HepG2 (cell line): ENCODE data around the gene FUT6. TPM values are rescaled to one million over a fixed set of nuclear protein-coding genes. Genes with fewer than 3 reads are reported as not detected.
"Not testable (repeated sequence)": the region's sequence is repeated elsewhere in the genome, so short reads cannot be mapped to it uniquely, and the experiment has no call there.

Source experiments
- ATAC-seq: fragments of 200-7000 bp; cut with Tn5 transposase; 3 replicates; pipeline ENCODE4 v1.9.1; 2020; ENCODE audit warnings: mild to moderate bottlenecking, moderate library complexity
- BruUV-seq: library from RNA; stranded (reverse); fragments of 400-500 nt; replicated peaks from 2 replicates; lab custom pipeline; 2021; lab: Mats Ljungman, UMichigan
- CTCF ChIA-PET: fragments of 300-600 bp; formaldehyde crosslinking; extraction: SDS; loops from one replicate; lab custom pipeline; 2021; ENCODE audit warnings: low total read pairs, inconsistent platforms, low intra/inter-chr PET ratio; lab: Yijun Ruan, JAX
- POLR2A ChIA-PET: fragments of 350-600 bp; sonication (Branson Sonifier 250); formaldehyde crosslinking; loops from one replicate; lab custom pipeline; 2020; ENCODE audit warnings: antibody characterized with exemption, inconsistent platforms; lab: Yijun Ruan, JAX
- DNase-seq: peaks from one replicate; pipeline ENCODE4 v3.0.0-alpha.2; 2015; ENCODE audit warnings: low spot score
- FAIRE-seq: peaks from 3 replicates; lab custom pipeline; 2011; peaks lifted over from hg19 to GRCh38; lab: Jason Lieb, UNC
- H2AFZ ChIP-seq: one replicate; pipeline ENCODE4 v1.6.1; 2011; ENCODE audit warnings: low read length, inconsistent platforms
- H3K27ac ChIP-seq: fragments of 300-600 bp; 3 replicates; pipeline ENCODE4 v1.8.0; 2011; ENCODE audit warnings: mixed run types, mild to moderate bottlenecking, mixed read lengths, low read length, inconsistent platforms; ENCODE audit not compliant: insufficient read depth; ENCODE audit errors: extremely low read length
- H3K27me3 ChIP-seq, 2 experiments: fragments of 200-600 bp in 1 of 2; 2 replicates in 1 of 2; 3 replicates in 1 of 2; pipeline versions ENCODE4 v1.6.0 to v1.8.0; 2011; ENCODE audit warnings: low read length in 2 of 2, mild to moderate bottlenecking in 2 of 2, moderate library complexity in 2 of 2, inconsistent platforms in 1 of 2; ENCODE audit not compliant: insufficient read depth in 2 of 2, control insufficient read depth in 1 of 2
- H3K36me3 ChIP-seq, 2 experiments: fragments of 200-600 bp in 1 of 2; replicated peaks in 1 of 2; 2 replicates in 1 of 2; 3 replicates in 1 of 2; pipeline versions ENCODE4 v1.5.1 to v1.8.0; 2011; ENCODE audit warnings: low read length in 2 of 2, inconsistent platforms in 1 of 2; ENCODE audit not compliant: insufficient read depth in 2 of 2, control insufficient read depth in 1 of 2
- H3K4me1 ChIP-seq: 2 replicates; pipeline ENCODE4 v1.5.1; 2012; ENCODE audit warnings: low read length, inconsistent platforms; ENCODE audit not compliant: insufficient read depth
- H3K4me2 ChIP-seq: 2 replicates; pipeline ENCODE4 v1.6.0; 2011; ENCODE audit warnings: low read depth, low read length, inconsistent platforms
- H3K4me3 ChIP-seq, 3 experiments: fragments of 200-600 bp in 1 of 3; sonication (generic), shearing (Covaris generic) in 1 of 3; replicated peaks in 1 of 3; 2 replicates each; pipeline ENCODE4 v1.5.1; 2011 to 2016; ENCODE audit warnings: low read length in 3 of 3, inconsistent platforms in 2 of 3, low read depth in 2 of 3, mild to moderate bottlenecking in 2 of 3, control low read depth in 1 of 3, mixed read lengths in 1 of 3; ENCODE audit not compliant: insufficient read depth in 1 of 3
- H3K79me2 ChIP-seq: one replicate; pipeline ENCODE4 v1.6.1; 2011; ENCODE audit warnings: low read length, inconsistent platforms; ENCODE audit not compliant: insufficient read depth
- H3K9ac ChIP-seq: 2 replicates; pipeline ENCODE4 v1.6.0; 2011; ENCODE audit warnings: mild to moderate bottlenecking, low read depth, low read length, inconsistent platforms; ENCODE audit not compliant: insufficient read depth
- H3K9me3 ChIP-seq: 2 replicates; pipeline ENCODE4 v1.5.1; 2012; ENCODE audit warnings: mild to moderate bottlenecking, low read length
- H4K20me1 ChIP-seq: 2 replicates; pipeline ENCODE4 v1.6.0; 2011; ENCODE audit warnings: inconsistent platforms, mild to moderate bottlenecking, low read length, moderate library complexity; ENCODE audit not compliant: insufficient read depth
- ARID5B ChIP-seq: IDR thresholded peaks from 2 replicates; pipeline ENCODE4 v1.4.0; 2020; ENCODE audit warnings: mild to moderate bottlenecking, missing genetic modification reagents
- GATAD2A ChIP-seq: IDR thresholded peaks from 2 replicates; pipeline ENCODE4 v1.6.1; 2016
- KDM5A ChIP-seq: fragments of 200-600 bp; sonication (generic); IDR thresholded peaks from 2 replicates; pipeline ENCODE4 v1.7.0; 2018; ENCODE audit warnings: antibody characterized with exemption, mild to moderate bottlenecking, low read length, borderline replicate concordance
- ZBTB3 ChIP-seq: sonication (generic); formaldehyde crosslinking; IDR thresholded peaks from 2 replicates; pipeline ENCODE4 v1.4.0; 2020; ENCODE audit warnings: low read depth, mild to moderate bottlenecking, moderate library complexity, missing genetic modification reagents, borderline replicate concordance
- ZNF121 ChIP-seq: sonication (generic); formaldehyde crosslinking; IDR thresholded peaks from 2 replicates; pipeline ENCODE4 v1.5.0; 2020; ENCODE audit warnings: mild to moderate bottlenecking, missing genetic modification reagents
- ZNF207 ChIP-seq: fragments of 450-650 bp; IDR thresholded peaks from 2 replicates; pipeline ENCODE4 v1.6.1; 2016; ENCODE audit warnings: antibody characterized with exemption, borderline replicate concordance
- ZNF264 ChIP-seq: sonication (generic); formaldehyde crosslinking; IDR thresholded peaks from 2 replicates; pipeline ENCODE4 v1.4.0; 2020; ENCODE audit warnings: missing genetic modification reagents
- WGBS: methylation state at CpG from one replicate; pipeline ENCODE4 v1.1.6; 2017; ENCODE audit warnings: low lambda C conversion rate; 5-methylcytosine and 5-hydroxymethylcytosine counted together
- in situ Hi-C: cut with HindIII; loops from 2 replicates; pipeline ENCODE4 v1.10.0; 2017; ENCODE audit warnings: low pct_unique_long_range_greater_than_20kb; ENCODE audit not compliant: extremely low pct_ligation_motif_present
- intact Hi-C: fragments of 100-400 bp; cut with micrococcal nuclease; formaldehyde crosslinking; loops from one replicate; pipeline ENCODE4 v1.10.0; 2022; ENCODE audit not compliant: unreplicated experiment
- polyA plus RNA-seq, 8 experiments: library from polyadenylated mRNA; depleted of rRNA in 3 of 8; stranded (reverse) in 7 of 8; unstranded in 1 of 8; fragments of >200 nt; fragmentation: Illumina TruSeq in 4 of 8; extraction: Trizol in 4 of 8; gene quantifications; 2 replicates each; pipeline versions ENCODE4 v1.2.1 to v1.2.3, GENCODE V29; 2011 to 2016; ENCODE audit warnings: low read depth in 4 of 8, missing spikeins in 1 of 8, mixed read lengths in 1 of 8; ENCODE audit not compliant: insufficient read depth in 1 of 8
- total RNA-seq, 5 experiments: library from RNA; depleted of rRNA; stranded (reverse); fragments of >200 nt; fragmentation: Illumina TruSeq; extraction: Trizol; gene quantifications; 2 replicates each; pipeline ENCODE4 v1.2.3, GENCODE V29; 2016; ENCODE audit warnings: low read depth in 1 of 5
- TF ChIP-seq, protein P1 (sequence below): sonication (generic); formaldehyde crosslinking; IDR thresholded peaks from 2 replicates; pipeline ENCODE4 v1.4.0; 2020; ENCODE audit warnings: missing genetic modification reagents
- TF ChIP-seq, protein P2 (sequence below): sonication (generic); formaldehyde crosslinking; IDR thresholded peaks from 2 replicates; pipeline ENCODE4 v1.4.0; 2020; ENCODE audit warnings: missing genetic modification reagents

Gene FUT6
- total and polyA plus RNA-seq, 2 of the 13 experiments (the other 11 are each of a cell fraction or from before 2014, with no cell fraction given), result 8.2 to 27.7 TPM

DNA sequence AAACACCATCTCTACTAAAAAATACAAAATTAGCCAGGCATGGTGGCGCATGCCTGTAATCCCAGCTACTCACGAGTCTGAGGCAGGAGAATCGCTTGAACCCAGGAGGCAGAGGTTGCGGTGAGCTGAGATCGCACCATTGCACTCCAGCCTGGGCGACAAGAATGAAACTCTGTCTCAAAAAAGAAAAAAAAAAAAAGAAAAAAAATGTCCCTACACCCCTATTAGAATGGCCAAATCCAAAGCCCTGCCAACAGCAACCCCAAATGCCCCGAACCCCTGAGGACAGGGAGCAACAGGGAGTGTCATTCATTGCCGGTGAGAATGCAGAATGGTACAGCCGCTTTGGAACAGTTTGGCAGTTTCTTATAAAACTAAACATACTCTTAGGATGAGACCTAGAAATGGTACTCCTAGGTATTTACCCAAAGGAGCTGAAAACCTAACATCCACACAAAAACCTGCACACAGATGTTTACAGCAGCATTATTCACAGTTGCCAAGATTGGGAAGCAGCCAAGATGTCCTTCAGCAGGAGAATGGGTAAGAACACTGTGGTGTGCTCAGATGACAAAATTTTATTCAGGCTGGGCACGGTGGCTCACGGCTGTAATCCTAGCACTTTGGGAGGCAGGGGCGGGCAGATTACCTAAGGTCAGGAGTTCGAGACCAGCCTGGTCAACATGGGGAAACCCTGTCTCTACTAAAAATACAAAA is 43.8 kb upstream of the FUT6 start:
- CTCF ChIA-PET, H4K20me1 ChIP-seq, H3K27ac ChIP-seq, ATAC-seq, H3K9ac ChIP-seq, H3K79me2 ChIP-seq, H3K4me3 ChIP-seq, H3K27me3 ChIP-seq, H3K9me3 ChIP-seq, BruUV-seq, DNase-seq, H3K36me3 ChIP-seq, in situ Hi-C loops, FAIRE-seq, H3K4me2 ChIP-seq, intact Hi-C loops, H2AFZ ChIP-seq: not testable (repeated sequence)
- POLR2A ChIA-PET, result interaction anchor here (1.2 to 2.1 kb wide), 2 partner anchors 21 to 55 kb away, joined by 4 to 8 read pairs; partner anchors contain the start of gene NDUFA11
- 92% methylated on average over 13 of the region's 13 CpGs for WGBS
- H3K4me1 ChIP-seq, result peaks cover 73% of the 10 kb centered on the region

- in situ Hi-C loops (no loop called here), intact Hi-C loops (no loop called here)
- Histone ChIP-seq H2AFZ (no peak overlapping the region), H3K79me2 (no peaks in the 10 kb centered on the region), H3K4me2 (no peak overlapping the region), H3K27me3 (no peaks in the 10 kb centered on the region), H3K4me3 (no peak overlapping the region), H3K9me3 (no peaks in the 10 kb centered on the region), H4K20me1 (no peaks in the 10 kb centered on the region), H3K4me1 (peaks cover 82% of the 10 kb centered on the region), H3K27ac (peak overlapping the region; percentile 40), H3K36me3 (no peaks in the 10 kb centered on the region), H3K9ac (no peak overlapping the region)
- CTCF ChIA-PET, result no interaction called here
- ATAC-seq, result no peak
- WGBS, result 89% methylated on average over 6 of the region's 9 CpGs
- FAIRE-seq, result no peak
- no peak for DNase-seq
- no TSS peak for BruUV-seq
- POLR2A ChIA-PET, result interaction anchor here (1.2 to 2.1 kb wide), 2 partner anchors 21 to 54 kb away, joined by 4 to 8 read pairs; partner anchors contain the start of gene NDUFA11
- TF ChIP-seq KDM5A, result no peak
- TF ChIP-seq ZNF264 (CRISPR knock-in tag), result peak; percentile 99
- TF ChIP-seq, protein P1, sequence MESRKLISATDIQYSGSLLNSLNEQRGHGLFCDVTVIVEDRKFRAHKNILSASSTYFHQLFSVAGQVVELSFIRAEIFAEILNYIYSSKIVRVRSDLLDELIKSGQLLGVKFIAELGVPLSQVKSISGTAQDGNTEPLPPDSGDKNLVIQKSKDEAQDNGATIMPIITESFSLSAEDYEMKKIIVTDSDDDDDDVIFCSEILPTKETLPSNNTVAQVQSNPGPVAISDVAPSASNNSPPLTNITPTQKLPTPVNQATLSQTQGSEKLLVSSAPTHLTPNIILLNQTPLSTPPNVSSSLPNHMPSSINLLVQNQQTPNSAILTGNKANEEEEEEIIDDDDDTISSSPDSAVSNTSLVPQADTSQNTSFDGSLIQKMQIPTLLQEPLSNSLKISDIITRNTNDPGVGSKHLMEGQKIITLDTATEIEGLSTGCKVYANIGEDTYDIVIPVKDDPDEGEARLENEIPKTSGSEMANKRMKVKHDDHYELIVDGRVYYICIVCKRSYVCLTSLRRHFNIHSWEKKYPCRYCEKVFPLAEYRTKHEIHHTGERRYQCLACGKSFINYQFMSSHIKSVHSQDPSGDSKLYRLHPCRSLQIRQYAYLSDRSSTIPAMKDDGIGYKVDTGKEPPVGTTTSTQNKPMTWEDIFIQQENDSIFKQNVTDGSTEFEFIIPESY, result 0 out of 2 replicates have a peak, but pooled peaks have one; percentile 5
- TF ChIP-seq ZNF207, result no peak
- no peak for TF ChIP-seq ZNF121
- no peak for TF ChIP-seq ZBTB3
- TF ChIP-seq, protein P2, sequence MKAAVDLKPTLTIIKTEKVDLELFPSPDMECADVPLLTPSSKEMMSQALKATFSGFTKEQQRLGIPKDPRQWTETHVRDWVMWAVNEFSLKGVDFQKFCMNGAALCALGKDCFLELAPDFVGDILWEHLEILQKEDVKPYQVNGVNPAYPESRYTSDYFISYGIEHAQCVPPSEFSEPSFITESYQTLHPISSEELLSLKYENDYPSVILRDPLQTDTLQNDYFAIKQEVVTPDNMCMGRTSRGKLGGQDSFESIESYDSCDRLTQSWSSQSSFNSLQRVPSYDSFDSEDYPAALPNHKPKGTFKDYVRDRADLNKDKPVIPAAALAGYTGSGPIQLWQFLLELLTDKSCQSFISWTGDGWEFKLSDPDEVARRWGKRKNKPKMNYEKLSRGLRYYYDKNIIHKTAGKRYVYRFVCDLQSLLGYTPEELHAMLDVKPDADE (CRISPR knock-in tag), result no peak
- peak; percentile 26; the same call in 1 of the 2 replicates for TF ChIP-seq GATAD2A (CRISPR knock-in tag)
- 0 out of 2 replicates have a peak, but pooled peaks have one; percentile 13 for TF ChIP-seq ARID5B (CRISPR knock-in tag)
These were observed 43.0 kb upstream of the FUT6 start for GRCh38 chr19:5882421-5882968.
